Mesothelial cell of epicardium (in vitro differentiated cells): Measurements from ENCODE around the gene REPIN1. TPM values are rescaled to one million over a fixed set of nuclear protein-coding genes. Genes with fewer than 3 reads are reported as not detected.
A peak's percentile ranks its signal among the peaks of the same experiment; 100 is the strongest.

Source experiments
- DNase-seq, 2 experiments: peaks; one replicate each; pipeline ENCODE4 v3.0.0; 2021; ENCODE audit warnings: low spot score in 2 of 2; ENCODE audit not compliant: unreplicated experiment in 2 of 2
- H3K27ac Mint-ChIP-seq: 2 replicates; pipeline ENCODE4 v1.8.0; 2021; ENCODE audit warnings: mixed read lengths
- H3K27me3 Mint-ChIP-seq: 2 replicates; pipeline ENCODE4 v1.8.0; 2021; ENCODE audit warnings: low read depth, mixed read lengths
- H3K36me3 Mint-ChIP-seq: 2 replicates; pipeline ENCODE4 v1.8.0; 2021; ENCODE audit warnings: mixed read lengths
- H3K4me1 Mint-ChIP-seq: 2 replicates; pipeline ENCODE4 v1.8.0; 2021; ENCODE audit warnings: mixed read lengths
- H3K4me3 Mint-ChIP-seq: 2 replicates; pipeline ENCODE4 v1.8.0; 2021; ENCODE audit warnings: mild to moderate bottlenecking, moderate library complexity, mixed read lengths
- H3K9me3 Mint-ChIP-seq: 2 replicates; pipeline ENCODE4 v1.8.0; 2021; ENCODE audit warnings: mixed read lengths
- CTCF ChIP-seq: fragments of 200-600 bp; sonication (generic); IDR thresholded peaks from one replicate; pipeline ENCODE4 v1.5.0; 2021; ENCODE audit warnings: antibody characterized with exemption; ENCODE audit not compliant: unreplicated experiment
- total RNA-seq: library from RNA; stranded (reverse); gene quantifications from 3 replicates; pipeline ENCODE4 v1.2.1, GENCODE V29; 2021

The REPIN1 gene
- total RNA-seq, 1 donor from 2014 or later = 148 TPM

- Mint-ChIP-seq H3K36me3 (peaks cover 7% of the 10 kb centered on the region), H3K27ac (peak overlapping the region; percentile 25), H3K27me3 (no peaks in the 10 kb centered on the region), H3K4me1 (peaks cover 14% of the 10 kb centered on the region), H3K9me3 (no peaks in the 10 kb centered on the region), H3K4me3 (no peak overlapping the region)
- DNase-seq = no peak
- TF ChIP-seq CTCF = no peak
Measured at GRCh38 chr7:150410680-150411346, 42.2 kb downstream of the REPIN1 start.

- no peaks in the 10 kb centered on the region for H3K9me3 Mint-ChIP-seq
- no peak overlapping the region for H3K27ac Mint-ChIP-seq
Measured at GRCh38 chr7:150411606-150412005, 43.0 kb downstream of the REPIN1 start.

GRCh38 chr7:150412016-150412415, 43.4 kb downstream of the REPIN1 start:
- no peak overlapping the region for H3K27ac Mint-ChIP-seq
- no peaks in the 10 kb centered on the region for H3K27me3 Mint-ChIP-seq

More at GRCh38 chr7:150411606-150412005, 43.0 kb downstream of the REPIN1 start:
- no peak for TF ChIP-seq CTCF
- H3K36me3 Mint-ChIP-seq = peaks cover 7% of the 10 kb centered on the region
- no peak for DNase-seq
- H3K27me3 Mint-ChIP-seq = no peaks in the 10 kb centered on the region
- H3K4me1 Mint-ChIP-seq = peaks cover 9% of the 10 kb centered on the region
- no peak overlapping the region for H3K4me3 Mint-ChIP-seq

GRCh38 chr7:150412518-150413488, 44.2 kb downstream of the REPIN1 start:
- Mint-ChIP-seq H3K27ac (no peak overlapping the region), H3K4me3 (no peak overlapping the region), H3K9me3 (no peaks in the 10 kb centered on the region), H3K4me1 (peaks cover 3% of the 10 kb centered on the region), H3K27me3 (no peaks in the 10 kb centered on the region), H3K36me3 (peaks cover 4% of the 10 kb centered on the region)
- DNase-seq = no peak
- TF ChIP-seq CTCF = no peak

More at GRCh38 chr7:150412016-150412415, 43.4 kb downstream of the REPIN1 start:
- Mint-ChIP-seq H3K9me3 (no peaks in the 10 kb centered on the region), H3K36me3 (peaks cover 6% of the 10 kb centered on the region), H3K4me3 (no peak overlapping the region), H3K4me1 (peaks cover 5% of the 10 kb centered on the region)
- DNase-seq = no peak
- no peak for TF ChIP-seq CTCF

- H3K36me3 Mint-ChIP-seq = peaks cover 2% of the 10 kb centered on the region
- no peak overlapping the region for H3K4me3 Mint-ChIP-seq
- H3K9me3 Mint-ChIP-seq = no peaks in the 10 kb centered on the region
- no peak for TF ChIP-seq CTCF
- H3K4me1 Mint-ChIP-seq = peaks cover 3% of the 10 kb centered on the region
- H3K27ac Mint-ChIP-seq = no peak overlapping the region
- no peaks in the 10 kb centered on the region for H3K27me3 Mint-ChIP-seq
- DNase-seq = no peak
Measured at GRCh38 chr7:150413640-150414081, 45.0 kb downstream of the REPIN1 start.
